Measurements from ENCODE around the gene ZDHHC1. TPM values are rescaled to one million over a fixed set of nuclear protein-coding genes. Genes with fewer than 3 reads are reported as not detected.

Gene ZDHHC1
- total and polyA plus RNA-seq, 2 of the 13 experiments (the other 11 are each of a cell fraction or from before 2014, with no cell fraction given): 0.51 to 1.1 TPM

GRCh38 chr16:67415872-67416793 is at the start of gene ZDHHC1 (continued):
- no peak for TF ChIP-seq ZNF326 (CRISPR knock-in tag; IDR thresholded peaks at IDR 0.05; ENCODE audit: borderline replicate concordance)
- TF ChIP-seq ZNF24 (IDR thresholded peaks at IDR 0.05): no peak
- no peak for TF ChIP-seq NFYB (CRISPR knock-in tag; IDR thresholded peaks at IDR 0.05)
- TF ChIP-seq PATZ1 (CRISPR knock-in tag; IDR thresholded peaks at IDR 0.05): peak; percentile 73
- peak; percentile 95 for TF ChIP-seq UBTF (CRISPR knock-in tag; IDR thresholded peaks at IDR 0.05)
- TF ChIP-seq ARID2 (CRISPR knock-in tag; IDR thresholded peaks at IDR 0.05; ENCODE audit: borderline replicate concordance): peak; percentile 87
- peak; percentile 46; the same call in 1 of the 2 replicates for TF ChIP-seq RFXAP (CRISPR knock-in tag; IDR thresholded peaks at IDR 0.05; ENCODE audit: borderline replicate concordance)
- TF ChIP-seq TOE1 (CRISPR knock-in tag; IDR thresholded peaks at IDR 0.05): no peak
- peak; percentile 61; the same call in 1 of the 2 replicates for TF ChIP-seq BRD4 (CRISPR knock-in tag; IDR thresholded peaks at IDR 0.05)
- TF ChIP-seq ZNF776 (CRISPR knock-in tag; IDR thresholded peaks at IDR 0.05): no peak
- peak; percentile 51 for TF ChIP-seq HNRNPLL (IDR thresholded peaks at IDR 0.05; ENCODE audit: low read depth, low read length, poor library complexity, severe bottlenecking)
- TF ChIP-seq, protein P1, sequence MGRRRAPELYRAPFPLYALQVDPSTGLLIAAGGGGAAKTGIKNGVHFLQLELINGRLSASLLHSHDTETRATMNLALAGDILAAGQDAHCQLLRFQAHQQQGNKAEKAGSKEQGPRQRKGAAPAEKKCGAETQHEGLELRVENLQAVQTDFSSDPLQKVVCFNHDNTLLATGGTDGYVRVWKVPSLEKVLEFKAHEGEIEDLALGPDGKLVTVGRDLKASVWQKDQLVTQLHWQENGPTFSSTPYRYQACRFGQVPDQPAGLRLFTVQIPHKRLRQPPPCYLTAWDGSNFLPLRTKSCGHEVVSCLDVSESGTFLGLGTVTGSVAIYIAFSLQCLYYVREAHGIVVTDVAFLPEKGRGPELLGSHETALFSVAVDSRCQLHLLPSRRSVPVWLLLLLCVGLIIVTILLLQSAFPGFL (CRISPR knock-in tag; IDR thresholded peaks at IDR 0.05): 0 out of 2 replicates have a peak, but pooled peaks have one; percentile 59
- TF ChIP-seq PHF5A (CRISPR knock-in tag; IDR thresholded peaks at IDR 0.05; ENCODE audit: low read depth, unreplicated experiment): peak; percentile 27
- TF ChIP-seq ZNF274 (CRISPR knock-in tag; IDR thresholded peaks at IDR 0.05): peak; percentile 41; the same call in 1 of the 2 replicates
- peak; percentile 52; the same call in 1 of the 2 replicates for TF ChIP-seq ETV5 (CRISPR knock-in tag; IDR thresholded peaks at IDR 0.05; ENCODE audit: borderline replicate concordance)
- peak; percentile 45; the same call in 1 of the 2 replicates for TF ChIP-seq TFAP4 (IDR thresholded peaks at IDR 0.05; ENCODE audit: borderline replicate concordance, low read depth)
- peak; percentile 61; the same call in 1 of the 2 replicates for TF ChIP-seq ADNP (CRISPR knock-in tag; IDR thresholded peaks at IDR 0.05)
- TF ChIP-seq ZBTB4 (CRISPR knock-in tag; IDR thresholded peaks at IDR 0.05; ENCODE audit: borderline replicate concordance): peak; percentile 89

Measured in HepG2 (cell line).